Measurements from ENCODE around the gene DUSP3.

Gene DUSP3

DNA sequence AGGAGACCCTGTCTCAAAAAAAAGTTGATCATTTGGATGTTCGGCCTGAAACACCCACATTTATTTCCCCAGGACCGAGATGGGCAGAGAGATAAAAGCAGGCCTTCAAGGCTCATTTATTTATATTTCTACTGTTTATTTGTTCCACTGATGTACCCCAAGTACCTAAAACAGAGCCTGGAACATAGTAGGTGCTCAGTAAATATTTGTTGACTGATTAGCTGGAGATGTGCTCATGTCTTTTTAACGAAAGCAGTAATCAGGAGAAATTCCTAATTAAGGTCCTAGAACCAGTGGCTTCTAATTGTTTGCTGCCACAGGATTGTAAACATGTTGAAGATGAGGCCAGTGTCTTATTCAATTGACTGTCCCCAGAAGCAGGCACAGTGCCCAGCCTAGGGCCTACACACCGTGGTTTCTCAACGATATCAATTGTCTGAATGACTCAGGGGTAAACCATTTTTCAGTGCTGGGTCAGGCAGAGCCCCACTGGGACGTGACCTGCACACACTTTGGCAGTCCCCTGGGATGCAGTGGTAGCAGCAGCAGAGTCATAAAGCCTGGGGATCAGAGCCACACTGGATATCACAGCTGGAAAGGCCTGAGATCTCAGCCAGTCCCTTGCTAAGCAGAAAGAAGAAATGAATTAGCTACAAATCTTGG lies 54.9 kb downstream of the DUSP3 start:
- no peak for DNase-seq

- DNase-seq, result no peak
Observed at GRCh38 chr17:43722870-43723665, 55.7 kb downstream of the DUSP3 start.

DNA sequence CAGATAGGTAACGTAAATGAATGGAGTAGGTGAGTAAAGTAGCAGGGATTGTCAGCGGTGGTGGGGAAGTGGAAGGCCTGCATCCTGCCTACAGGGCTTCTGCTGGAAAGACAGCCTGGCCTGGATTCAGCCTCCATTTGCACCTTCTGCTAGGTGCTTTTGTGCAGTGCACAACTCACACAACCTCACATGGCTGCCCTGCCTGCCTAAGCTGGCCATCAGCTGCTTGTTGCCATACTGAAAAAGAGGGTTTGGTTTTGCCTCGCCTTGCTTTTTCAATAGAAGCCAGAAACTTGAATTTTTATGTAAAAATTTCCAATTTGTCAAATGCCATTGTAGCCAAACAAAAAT lies 56.5 kb downstream of the DUSP3 start:
- no peak for DNase-seq

DNA sequence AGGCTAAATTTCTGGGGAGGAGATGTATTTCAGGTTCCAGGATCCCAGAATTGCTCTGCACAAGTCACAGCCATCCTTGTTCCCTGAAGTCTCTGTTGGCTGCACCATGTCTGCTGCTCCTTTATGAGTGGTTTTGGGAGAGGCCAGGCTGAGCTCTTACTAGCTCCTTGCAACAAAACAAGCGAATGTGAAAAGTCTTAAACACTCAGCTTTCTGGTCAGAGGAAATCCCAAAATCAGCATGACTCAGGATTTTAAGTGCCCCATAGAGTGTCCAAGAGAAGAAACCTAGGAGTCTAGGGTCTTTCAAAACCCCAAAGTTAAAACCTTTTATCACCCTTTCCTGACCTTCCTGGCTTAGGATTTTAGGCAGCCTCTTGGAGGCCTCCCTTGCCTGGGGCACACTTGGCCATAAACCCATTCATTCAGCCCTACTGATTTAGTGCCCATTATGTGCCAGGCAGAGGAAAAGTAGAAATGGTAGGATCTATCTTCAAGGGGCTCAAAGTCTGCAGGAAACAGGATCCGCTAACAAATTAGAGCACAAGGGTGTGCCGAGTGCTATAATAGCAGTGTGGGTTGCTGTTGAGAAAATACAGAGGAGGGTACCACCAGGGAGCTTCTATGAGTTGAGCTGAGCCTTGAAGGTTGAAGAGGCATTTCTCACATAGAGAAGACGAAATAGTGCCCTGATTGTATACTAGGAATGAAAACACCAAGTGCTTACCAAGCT lies 57.1 kb downstream of the DUSP3 start:
- DNase-seq, result no peak

DNA sequence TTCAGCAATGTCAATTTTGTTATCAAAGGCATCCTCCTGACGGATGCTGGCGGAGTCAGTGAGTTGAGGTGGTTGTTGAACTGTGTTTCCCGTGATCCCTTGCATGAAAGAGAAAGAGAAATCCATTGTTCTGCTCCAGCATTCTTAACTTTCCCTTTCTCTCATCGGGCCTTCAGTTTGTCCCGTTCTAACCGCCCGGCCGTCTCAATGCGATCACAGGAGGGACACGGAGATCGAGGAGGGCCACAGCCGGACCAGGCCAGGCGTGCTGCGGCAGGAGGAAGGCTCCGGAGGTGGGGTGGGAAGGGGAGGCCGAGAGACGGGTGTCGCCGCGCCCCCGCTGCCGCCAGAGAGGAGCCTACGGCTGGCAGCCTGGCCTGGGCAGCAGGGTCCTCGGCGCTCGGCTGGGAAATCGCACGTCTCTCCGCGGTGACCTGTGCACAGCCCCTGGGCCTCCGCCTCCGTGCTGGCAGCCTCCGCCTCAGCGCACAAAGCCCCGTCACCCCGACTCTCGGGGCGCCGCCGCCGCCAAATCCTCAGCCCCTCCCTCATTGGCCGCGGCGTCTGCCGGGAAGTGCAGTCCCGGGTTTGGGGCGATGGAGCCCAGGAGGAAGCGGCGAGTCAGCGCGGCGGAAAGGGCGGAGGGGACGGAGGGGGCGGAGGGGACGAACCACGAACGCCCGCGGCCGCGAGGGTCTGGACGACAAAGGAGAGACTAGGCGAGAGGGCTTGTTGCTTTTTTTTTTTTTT lies 58.3 kb downstream of the DUSP3 start:
- no peak for DNase-seq

DNA sequence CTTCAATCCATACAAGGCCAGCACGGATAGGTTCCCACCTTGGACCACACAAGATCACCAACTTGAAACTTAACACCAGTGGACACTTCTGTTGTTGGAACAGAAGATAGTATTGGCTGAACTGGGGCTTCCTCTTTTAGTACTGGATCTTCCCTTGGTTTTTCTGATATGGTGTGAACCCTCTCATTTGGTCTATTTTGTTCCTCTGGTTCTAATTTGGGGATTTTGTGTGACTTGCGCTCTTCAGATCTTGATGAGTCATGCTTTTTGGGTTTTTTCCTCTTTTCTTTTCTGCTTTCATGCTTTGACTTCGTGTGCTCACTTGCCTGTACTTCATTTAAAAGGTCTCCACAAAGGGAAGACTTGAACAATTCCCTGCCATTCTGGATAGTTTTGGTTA lies 59.2 kb downstream of the DUSP3 start:
- no peak for DNase-seq

DNA sequence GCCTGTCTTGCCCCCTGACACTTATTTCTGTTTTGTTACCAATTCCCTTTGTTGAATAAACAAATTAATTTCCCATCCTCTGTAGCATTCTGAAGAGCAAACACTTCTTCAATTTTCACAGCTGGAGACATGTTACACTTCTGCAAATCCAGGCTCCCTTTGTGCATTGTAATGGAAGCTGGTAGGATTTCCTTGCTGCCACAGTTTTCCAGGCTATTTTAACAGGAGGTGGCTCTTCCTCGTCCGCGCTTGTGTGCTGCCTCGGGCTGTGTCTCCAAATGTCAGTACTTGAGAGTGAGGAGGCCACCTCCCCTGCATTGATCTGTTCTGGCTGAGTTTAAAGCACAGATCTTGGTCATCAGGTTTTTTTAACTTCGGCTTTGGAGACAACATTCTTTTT lies 60.2 kb downstream of the DUSP3 start:
- no peak for DNase-seq

DNA sequence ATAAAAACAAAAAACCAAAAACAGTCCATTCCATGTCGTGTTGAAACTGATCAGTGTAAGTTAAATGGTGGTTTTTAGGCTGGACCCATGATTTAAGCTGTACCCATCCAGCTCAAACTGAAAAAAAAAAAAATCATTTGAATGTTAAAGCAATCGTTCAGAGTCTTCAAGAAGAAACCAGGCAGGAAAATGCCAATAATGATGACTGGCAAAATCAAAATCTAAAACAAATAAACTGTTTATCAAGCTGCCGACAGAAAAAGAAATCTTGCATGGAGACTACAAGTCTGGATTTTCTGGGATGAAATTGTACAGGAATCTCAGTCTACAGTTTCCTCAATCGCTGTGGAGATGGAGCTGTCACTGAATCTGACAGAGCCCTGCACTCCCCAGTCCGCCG lies 60.9 kb downstream of the DUSP3 start:
- no peak for DNase-seq
